Colon (tissue), 2 donors: Measurements from ENCODE around the gene DDIT4L.
"Not testable (repeated sequence)": the region's sequence is repeated elsewhere in the genome, so short reads cannot be mapped to it uniquely, and the experiment has no call there.

Experiments used
- FAIRE-seq: peaks from 2 replicates; lab custom pipeline; 2012; peaks lifted over from hg19 to GRCh38; lab: Jason Lieb, UNC
- donor health status: control.
- donor health status: control.

The DDIT4L gene

GRCh38 chr4:100189820-100190642 is at the start of gene DDIT4L:
DDIT4L (minus strand) TSS chr4:100190468; CDS start chr4:100189983, 485 bp downstream.
- no peak for FAIRE-seq

- no peak for FAIRE-seq
Measured at GRCh38 chr4:100240008-100240407, 49.7 kb upstream of the DDIT4L start.

- FAIRE-seq: no peak
Measured at GRCh38 chr4:100224721-100225120, 34.5 kb upstream of the DDIT4L start.

GRCh38 chr4:100224160-100224559 is 33.9 kb upstream of the DDIT4L start:
- no peak for FAIRE-seq

- FAIRE-seq: no peak
Measured at GRCh38 chr4:100208964-100209363, 18.7 kb upstream of the DDIT4L start.

GRCh38 chr4:100208459-100208858 is 18.2 kb upstream of the DDIT4L start:
- no peak for FAIRE-seq

- no peak for FAIRE-seq
Measured at GRCh38 chr4:100206850-100207249, 16.6 kb upstream of the DDIT4L start.

GRCh38 chr4:100198061-100198460 is 7.8 kb upstream of the DDIT4L start:
- no peak for FAIRE-seq

GRCh38 chr4:100196388-100197071 is 6.3 kb upstream of the DDIT4L start:
- FAIRE-seq: not testable (repeated sequence)

GRCh38 chr4:100190643-100191600 is 654 bp upstream of the DDIT4L start:
- no peak for FAIRE-seq

- FAIRE-seq: no peak
Measured at GRCh38 chr4:100188829-100189228, 1.4 kb downstream of the DDIT4L start.

- no peak for FAIRE-seq
Measured at GRCh38 chr4:100187781-100188180, 2.5 kb downstream of the DDIT4L start.

- no peak for FAIRE-seq
Measured at GRCh38 chr4:100184787-100185186, 5.5 kb downstream of the DDIT4L start.

GRCh38 chr4:100177855-100178254 is 12.4 kb downstream of the DDIT4L start:
- FAIRE-seq: no peak

GRCh38 chr4:100177126-100177525 is 13.1 kb downstream of the DDIT4L start:
- FAIRE-seq: no peak

- FAIRE-seq: no peak
Measured at GRCh38 chr4:100175858-100176257, 14.4 kb downstream of the DDIT4L start.

GRCh38 chr4:100174985-100175383 is 15.3 kb downstream of the DDIT4L start:
- no peak for FAIRE-seq

GRCh38 chr4:100170986-100171385 is 19.3 kb downstream of the DDIT4L start:
- FAIRE-seq: no peak

- no peak for FAIRE-seq
Measured at GRCh38 chr4:100169491-100170485, 20.5 kb downstream of the DDIT4L start.

GRCh38 chr4:100168521-100168920 is 21.7 kb downstream of the DDIT4L start:
- FAIRE-seq: no peak
